Endodermal cell (in vitro differentiated cells): ENCODE measurements around the gene THAP2. TPM values are rescaled to one million over a fixed set of nuclear protein-coding genes. Genes with fewer than 3 reads are reported as not detected.

Experiments used
- DNase-seq: peaks from one replicate; pipeline ENCODE4 v3.0.0-alpha.2; 2017
- H3K27ac ChIP-seq: 2 replicates; pipeline ENCODE4 v1.5.1; 2013; ENCODE audit warnings: mild to moderate bottlenecking, low read depth, low read length, moderate library complexity
- H3K27me3 ChIP-seq: 2 replicates; pipeline ENCODE4 v1.6.1; 2013; ENCODE audit warnings: mild to moderate bottlenecking, low read length, moderate library complexity; ENCODE audit not compliant: insufficient read depth, control insufficient read depth, poor library complexity, severe bottlenecking
- H3K36me3 ChIP-seq: 2 replicates; pipeline ENCODE4 v1.7.0; 2013; ENCODE audit warnings: mild to moderate bottlenecking, low read length, moderate library complexity; ENCODE audit not compliant: control insufficient read depth, insufficient read depth
- H3K4me1 ChIP-seq: one replicate; pipeline ENCODE4 v1.7.0; 2013; ENCODE audit warnings: low read length; ENCODE audit not compliant: control insufficient read depth, insufficient read depth
- H3K4me3 ChIP-seq: 2 replicates; pipeline ENCODE4 v1.5.1; 2013; ENCODE audit warnings: mild to moderate bottlenecking, low read length, moderate library complexity
- H3K9ac ChIP-seq: 2 replicates; pipeline ENCODE4 v1.6.1; 2013; ENCODE audit warnings: mild to moderate bottlenecking, low read length, moderate library complexity; ENCODE audit not compliant: poor library complexity, severe bottlenecking; ENCODE audit errors: extremely low read depth
- H3K9me3 ChIP-seq: 2 replicates; pipeline ENCODE4 v1.6.1; 2013; ENCODE audit warnings: mild to moderate bottlenecking, low read length, moderate library complexity; ENCODE audit not compliant: control insufficient read depth
- H3K27ac Mint-ChIP-seq: 2 replicates; pipeline ENCODE4 v1.8.0; 2020; ENCODE audit warnings: mixed read lengths
- H3K27me3 Mint-ChIP-seq: 2 replicates; pipeline ENCODE4 v1.8.0; 2021; ENCODE audit warnings: mild to moderate bottlenecking, mixed read lengths; ENCODE audit not compliant: insufficient read depth
- H3K36me3 Mint-ChIP-seq: 2 replicates; pipeline ENCODE4 v1.8.0; 2020; ENCODE audit warnings: low read depth, mixed read lengths
- H3K4me1 Mint-ChIP-seq: 2 replicates; pipeline ENCODE4 v1.8.0; 2020; ENCODE audit warnings: mixed read lengths
- H3K4me3 Mint-ChIP-seq: 2 replicates; pipeline ENCODE4 v1.8.0; 2020; ENCODE audit warnings: mild to moderate bottlenecking, moderate library complexity, mixed read lengths
- H3K9me3 Mint-ChIP-seq: 2 replicates; pipeline ENCODE4 v1.8.0; 2020; ENCODE audit warnings: mild to moderate bottlenecking, mixed read lengths
- whole genome bisulfite sequencing, 2 experiments: methylation state at CpG; one replicate each; pipeline versions ENCODE4 v1.1.5 to v1.1.7; 2013; ENCODE audit warnings: missing lambda C conversion rate in 2 of 2, mixed read lengths in 1 of 2; ENCODE audit not compliant: insufficient coverage in 1 of 2, insufficient read length in 1 of 2; 5-methylcytosine and 5-hydroxymethylcytosine counted together
- total RNA-seq, 2 donors: library from RNA; stranded (reverse); fragmentation: NEBNext Ultra II Directional in 1 of 2; extraction: Animal tissue kit (Norgen Biotek cat#: 25700) in 1 of 2; gene quantifications; 2 replicates in 1 of 2; 3 replicates in 1 of 2; pipeline ENCODE4 v1.2.1, GENCODE V29; 2021
- TF ChIP-seq, protein P1 (sequence below): fragments of 200-600 bp; sonication (generic); conservative IDR thresholded peaks from 2 replicates; pipeline ENCODE4 v1.5.0; 2021; ENCODE audit warnings: antibody characterized with exemption, mild to moderate bottlenecking

THAP2 gene
- total RNA-seq, 2 donors from 2014 or later = 7.2 to 9.3 TPM

DNA sequence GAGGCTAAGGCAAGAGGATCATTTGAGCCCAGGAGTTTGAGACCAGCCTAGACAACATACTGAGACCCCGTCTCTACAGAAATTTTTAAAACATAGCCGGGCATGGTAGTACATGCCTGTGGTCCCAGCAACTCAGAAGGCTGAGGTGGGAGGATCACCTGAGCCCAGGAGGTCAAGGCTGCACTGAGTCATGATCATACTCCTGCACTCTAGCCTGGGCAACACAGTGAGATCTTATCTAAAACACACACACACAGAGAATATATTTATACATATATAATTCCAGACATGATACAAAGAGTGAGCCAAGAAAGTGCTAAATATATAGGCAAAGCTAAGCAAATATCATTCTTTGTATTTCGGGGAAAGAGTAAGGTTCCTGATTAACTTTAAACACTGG lies 9.9 kb upstream of the THAP2 start:
- Histone ChIP-seq H3K4me3 (peak overlapping the region; percentile 75), H3K36me3 (peaks cover 98% of the 10 kb centered on the region)

DNA sequence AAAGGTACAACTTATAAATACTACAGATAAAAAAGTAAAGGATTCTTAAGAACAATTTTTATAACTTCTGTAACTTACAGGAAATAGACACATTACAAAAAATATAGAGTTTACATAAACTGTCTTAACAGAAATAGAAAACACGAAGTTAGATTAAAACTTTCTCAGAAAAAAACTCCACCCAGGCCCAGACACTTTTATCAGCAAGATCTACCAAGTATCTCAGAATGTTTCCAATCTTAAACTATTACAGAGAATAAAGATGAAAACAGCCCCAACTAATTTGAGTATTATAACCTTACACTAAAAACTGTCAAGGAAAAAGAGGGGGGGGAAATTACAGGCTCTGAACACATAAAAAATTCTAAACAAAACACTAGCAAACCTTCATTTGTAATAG lies 8.6 kb upstream of the THAP2 start:
- Histone ChIP-seq H3K4me1 (peaks cover 9% of the 10 kb centered on the region), H3K4me3 (peak overlapping the region; percentile 75), H3K36me3 (peaks cover 99% of the 10 kb centered on the region), H3K27ac (no peak overlapping the region), H3K9me3 (peaks cover 46% of the 10 kb centered on the region), H3K9ac (no peak overlapping the region), H3K27me3 (no peaks in the 10 kb centered on the region)
- no peak overlapping the region for H3K27ac Mint-ChIP-seq
- H3K4me3 Mint-ChIP-seq = no peak overlapping the region
- peaks cover 17% of the 10 kb centered on the region for H3K4me1 Mint-ChIP-seq
- peaks cover 4% of the 10 kb centered on the region for H3K9me3 Mint-ChIP-seq
- H3K27me3 Mint-ChIP-seq = no peaks in the 10 kb centered on the region
- DNase-seq = no peak
- 80 to 88% methylated on average over 1 of the region's 1 CpG for WGBS, 2 experiments
- TF ChIP-seq, protein P1, sequence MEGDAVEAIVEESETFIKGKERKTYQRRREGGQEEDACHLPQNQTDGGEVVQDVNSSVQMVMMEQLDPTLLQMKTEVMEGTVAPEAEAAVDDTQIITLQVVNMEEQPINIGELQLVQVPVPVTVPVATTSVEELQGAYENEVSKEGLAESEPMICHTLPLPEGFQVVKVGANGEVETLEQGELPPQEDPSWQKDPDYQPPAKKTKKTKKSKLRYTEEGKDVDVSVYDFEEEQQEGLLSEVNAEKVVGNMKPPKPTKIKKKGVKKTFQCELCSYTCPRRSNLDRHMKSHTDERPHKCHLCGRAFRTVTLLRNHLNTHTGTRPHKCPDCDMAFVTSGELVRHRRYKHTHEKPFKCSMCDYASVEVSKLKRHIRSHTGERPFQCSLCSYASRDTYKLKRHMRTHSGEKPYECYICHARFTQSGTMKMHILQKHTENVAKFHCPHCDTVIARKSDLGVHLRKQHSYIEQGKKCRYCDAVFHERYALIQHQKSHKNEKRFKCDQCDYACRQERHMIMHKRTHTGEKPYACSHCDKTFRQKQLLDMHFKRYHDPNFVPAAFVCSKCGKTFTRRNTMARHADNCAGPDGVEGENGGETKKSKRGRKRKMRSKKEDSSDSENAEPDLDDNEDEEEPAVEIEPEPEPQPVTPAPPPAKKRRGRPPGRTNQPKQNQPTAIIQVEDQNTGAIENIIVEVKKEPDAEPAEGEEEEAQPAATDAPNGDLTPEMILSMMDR = no peak
- peaks cover 34% of the 10 kb centered on the region for H3K36me3 Mint-ChIP-seq

More for the DNA sequence above, 9.9 kb upstream of the THAP2 start:
- H3K9ac ChIP-seq = no peak overlapping the region
- TF ChIP-seq, protein P1 = no peak
- peaks cover 49% of the 10 kb centered on the region for H3K9me3 ChIP-seq
- WGBS, 2 experiments = 80 to 83% methylated on average over 3 of the region's 3 CpGs
- Mint-ChIP-seq H3K9me3 (peaks cover 4% of the 10 kb centered on the region), H3K27me3 (no peaks in the 10 kb centered on the region), H3K4me1 (peaks cover 10% of the 10 kb centered on the region), H3K36me3 (peaks cover 32% of the 10 kb centered on the region), H3K27ac (no peak overlapping the region), H3K4me3 (no peak overlapping the region)
- no peaks in the 10 kb centered on the region for H3K27me3 ChIP-seq
- H3K4me1 ChIP-seq = no peaks in the 10 kb centered on the region
- DNase-seq = no peak
- no peak overlapping the region for H3K27ac ChIP-seq

DNA sequence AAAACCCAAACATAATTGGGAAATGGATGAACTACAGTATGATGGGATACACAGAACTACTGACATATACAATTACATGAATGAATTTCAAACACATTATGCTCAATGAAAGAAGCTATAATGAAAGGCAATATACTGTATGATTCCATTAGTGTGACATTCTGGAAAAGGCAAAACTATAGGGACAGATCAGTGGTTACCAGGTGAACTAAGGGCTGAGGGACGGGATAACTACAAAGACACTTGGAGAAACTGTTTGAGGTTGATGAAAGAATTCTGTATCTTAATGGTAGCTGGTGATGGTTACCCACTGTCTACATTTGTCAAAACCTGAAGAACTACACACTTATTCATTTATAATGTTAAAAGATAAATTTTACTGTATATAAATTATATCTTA lies 8.2 kb upstream of the THAP2 start:
- Histone ChIP-seq H3K36me3 (peaks cover 97% of the 10 kb centered on the region), H3K4me1 (peaks cover 9% of the 10 kb centered on the region), H3K9me3 (peaks cover 43% of the 10 kb centered on the region), H3K9ac (no peak overlapping the region), H3K27me3 (no peaks in the 10 kb centered on the region), H3K4me3 (peak overlapping the region; percentile 75), H3K27ac (no peak overlapping the region)
- H3K27ac Mint-ChIP-seq = no peak overlapping the region
- peaks cover 17% of the 10 kb centered on the region for H3K4me1 Mint-ChIP-seq
- H3K4me3 Mint-ChIP-seq = no peak overlapping the region
- peaks cover 34% of the 10 kb centered on the region for H3K36me3 Mint-ChIP-seq
- no peak for DNase-seq
- WGBS, 2 experiments = 84% methylated on average over 1 of the region's 1 CpG; no CpG with 5 or more reads in 1 of the 2 experiments
- peaks cover 4% of the 10 kb centered on the region for H3K9me3 Mint-ChIP-seq
- TF ChIP-seq, protein P1 = no peak
- H3K27me3 Mint-ChIP-seq = no peaks in the 10 kb centered on the region
